PC-9 (cell line): Measurements from ENCODE around the gene DOCK4.

Experiments used
- EZH2 ChIP-seq: fragments of 200-600 bp; sonication (generic); IDR thresholded peaks from 2 replicates; pipeline ENCODE4 v1.8.0; 2017; ENCODE audit warnings: antibody characterized with exemption, low read depth
- TF ChIP-seq, protein P1 (sequence below): fragments of 200-600 bp; sonication (generic); conservative IDR thresholded peaks from 2 replicates; pipeline ENCODE4 v1.6.1; 2017; ENCODE audit warnings: mixed run types, antibody characterized with exemption, mild to moderate bottlenecking, moderate library complexity

GRCh38 chr7:111727905-111728634, 478.1 kb downstream of the DOCK4 start:
- TF ChIP-seq, protein P1, sequence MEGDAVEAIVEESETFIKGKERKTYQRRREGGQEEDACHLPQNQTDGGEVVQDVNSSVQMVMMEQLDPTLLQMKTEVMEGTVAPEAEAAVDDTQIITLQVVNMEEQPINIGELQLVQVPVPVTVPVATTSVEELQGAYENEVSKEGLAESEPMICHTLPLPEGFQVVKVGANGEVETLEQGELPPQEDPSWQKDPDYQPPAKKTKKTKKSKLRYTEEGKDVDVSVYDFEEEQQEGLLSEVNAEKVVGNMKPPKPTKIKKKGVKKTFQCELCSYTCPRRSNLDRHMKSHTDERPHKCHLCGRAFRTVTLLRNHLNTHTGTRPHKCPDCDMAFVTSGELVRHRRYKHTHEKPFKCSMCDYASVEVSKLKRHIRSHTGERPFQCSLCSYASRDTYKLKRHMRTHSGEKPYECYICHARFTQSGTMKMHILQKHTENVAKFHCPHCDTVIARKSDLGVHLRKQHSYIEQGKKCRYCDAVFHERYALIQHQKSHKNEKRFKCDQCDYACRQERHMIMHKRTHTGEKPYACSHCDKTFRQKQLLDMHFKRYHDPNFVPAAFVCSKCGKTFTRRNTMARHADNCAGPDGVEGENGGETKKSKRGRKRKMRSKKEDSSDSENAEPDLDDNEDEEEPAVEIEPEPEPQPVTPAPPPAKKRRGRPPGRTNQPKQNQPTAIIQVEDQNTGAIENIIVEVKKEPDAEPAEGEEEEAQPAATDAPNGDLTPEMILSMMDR: no peak
- no peak for TF ChIP-seq EZH2
